HEK293 (cell line): ENCODE measurements around the gene STX11.

ENCODE experiments used
- CTCF ChIA-PET: fragments of 350-600 bp; formaldehyde crosslinking; extraction: SDS; loops from one replicate; lab custom pipeline; 2021; ENCODE audit warnings: antibody characterized with exemption; lab: Yijun Ruan, JAX
- POLR2A ChIA-PET: fragments of 300-600 bp; formaldehyde crosslinking; extraction: SDS; loops from one replicate; lab custom pipeline; 2020; ENCODE audit warnings: antibody characterized with exemption, inconsistent platforms; lab: Yijun Ruan, JAX
- H3K27ac ChIP-seq: fragments of 200-500 bp; sonication (Bioruptor generic); 2 replicates; pipeline ENCODE4 v1.5.1; 2014; ENCODE audit warnings: low read depth, low read length, control low read depth, inconsistent platforms; ENCODE audit errors: extremely low read depth
- H3K36me3 ChIP-seq, 2 experiments: fragments of 200-500 bp in 1 of 2; sonication (Bioruptor generic) in 1 of 2; 1 replicate in 1 of 2; 2 replicates in 1 of 2; pipeline ENCODE4 v1.5.1; 2014 to 2017; ENCODE audit warnings: inconsistent platforms in 2 of 2, low read length in 2 of 2; ENCODE audit not compliant: control insufficient read depth in 2 of 2, insufficient read depth in 1 of 2
- H3K4me1 ChIP-seq: fragments of 200-500 bp; sonication (Bioruptor generic); 2 replicates; pipeline ENCODE4 v1.5.1; 2014; ENCODE audit warnings: mild to moderate bottlenecking, low read length, inconsistent platforms; ENCODE audit not compliant: control insufficient read depth, insufficient read depth
- H3K4me3 ChIP-seq: 2 replicates; pipeline ENCODE4 v1.5.1; 2011; ENCODE audit warnings: low read depth, mild to moderate bottlenecking, control low read depth, low read length, moderate library complexity
- H3K9me3 ChIP-seq: fragments of 200-500 bp; sonication (Bioruptor generic); 2 replicates; pipeline ENCODE4 v1.5.1; 2014; ENCODE audit warnings: low read depth, low read length, inconsistent platforms; ENCODE audit not compliant: control insufficient read depth, insufficient read depth
- GLI4 ChIP-seq: fragments of 450-650 bp; formaldehyde crosslinking; IDR thresholded peaks from 2 replicates; pipeline ENCODE4 v1.5.1; 2016; ENCODE audit warnings: missing biosample characterization, missing genetic modification characterization
- HOXC10 ChIP-seq: sonication (generic); formaldehyde crosslinking; IDR thresholded peaks from 2 replicates; pipeline ENCODE4 v1.8.1; 2023; ENCODE audit warnings: mild to moderate bottlenecking, missing genetic modification reagents
- KLF1 ChIP-seq: fragments of 450-650 bp; formaldehyde crosslinking; IDR thresholded peaks from 2 replicates; pipeline ENCODE4 v1.5.1; 2016; ENCODE audit warnings: missing biosample characterization, missing genetic modification characterization
- PRDM2 ChIP-seq: fragments of 450-650 bp; formaldehyde crosslinking; IDR thresholded peaks from 2 replicates; pipeline ENCODE4 v1.5.1; 2016; ENCODE audit warnings: missing biosample characterization, missing genetic modification characterization, borderline replicate concordance
- ZBTB11 ChIP-seq: fragments of 450-650 bp; formaldehyde crosslinking; conservative IDR thresholded peaks from 2 replicates; pipeline ENCODE4 v1.5.1; 2016; ENCODE audit warnings: low read depth, missing biosample characterization, missing genetic modification characterization
- ZIC2 ChIP-seq: fragments of 450-650 bp; formaldehyde crosslinking; IDR thresholded peaks from 2 replicates; pipeline ENCODE4 v1.5.1; 2016; ENCODE audit warnings: missing biosample characterization, missing genetic modification characterization
- ZNF148 ChIP-seq: fragments of 450-650 bp; formaldehyde crosslinking; IDR thresholded peaks from 2 replicates; pipeline ENCODE4 v1.5.0; 2017; ENCODE audit warnings: missing biosample characterization, missing genetic modification characterization, borderline replicate concordance
- ZNF16 ChIP-seq: fragments of 450-650 bp; formaldehyde crosslinking; IDR thresholded peaks from 2 replicates; pipeline ENCODE4 v1.5.1; 2016; ENCODE audit warnings: low read depth, missing biosample characterization, missing genetic modification characterization
- ZNF335 ChIP-seq: fragments of 450-650 bp; formaldehyde crosslinking; conservative IDR thresholded peaks from 2 replicates; pipeline ENCODE4 v1.5.1; 2016; ENCODE audit warnings: missing biosample characterization, missing genetic modification characterization
- ZNF362 ChIP-seq: fragments of 450-650 bp; formaldehyde crosslinking; IDR thresholded peaks from 2 replicates; pipeline ENCODE4 v1.5.1; 2016; ENCODE audit warnings: missing biosample characterization, missing genetic modification characterization
- ZNF416 ChIP-seq: fragments of 450-650 bp; formaldehyde crosslinking; IDR thresholded peaks from 2 replicates; pipeline ENCODE4 v1.5.1; 2016; ENCODE audit warnings: missing biosample characterization, missing genetic modification characterization
- ZNF510 ChIP-seq: fragments of 450-650 bp; formaldehyde crosslinking; IDR thresholded peaks from 2 replicates; pipeline ENCODE4 v1.5.1; 2018; ENCODE audit warnings: mild to moderate bottlenecking, missing genetic modification characterization, missing biosample characterization; ENCODE audit not compliant: insufficient replicate concordance
- ZNF514 ChIP-seq: fragments of 450-650 bp; formaldehyde crosslinking; IDR thresholded peaks from 2 replicates; pipeline ENCODE4 v1.5.1; 2016; ENCODE audit warnings: missing biosample characterization, missing genetic modification characterization
- ZNF544 ChIP-seq: fragments of 450-650 bp; formaldehyde crosslinking; IDR thresholded peaks from 2 replicates; pipeline ENCODE4 v1.5.0; 2017; ENCODE audit warnings: missing biosample characterization, missing genetic modification characterization
- ZNF555 ChIP-seq: fragments of 450-650 bp; formaldehyde crosslinking; conservative IDR thresholded peaks from 2 replicates; pipeline ENCODE4 v1.5.1; 2017; ENCODE audit warnings: missing biosample characterization, mild to moderate bottlenecking, missing genetic modification characterization, inconsistent platforms
- ZNF692 ChIP-seq: fragments of 450-650 bp; formaldehyde crosslinking; IDR thresholded peaks from 2 replicates; pipeline ENCODE4 v1.5.1; 2016; ENCODE audit warnings: missing biosample characterization, missing genetic modification characterization

Gene STX11

GRCh38 chr6:144148886-144149285 is 1.4 kb upstream of the STX11 start (continued):
- no peak for TF ChIP-seq PRDM2 (tag by site-specific recombination)

GRCh38 chr6:144149558-144149893 is 791 bp upstream of the STX11 start:
- no peaks in the 10 kb centered on the region for H3K4me1 ChIP-seq
- no peaks in the 10 kb centered on the region for H3K9me3 ChIP-seq
- H3K27ac ChIP-seq: no peak overlapping the region
- H3K36me3 ChIP-seq: no peaks in the 10 kb centered on the region
- ChIA-PET CTCF (interaction anchor here (0.7 to 1.2 kb wide), 2 partner anchors 30 to 68 kb away, joined by 3 read pairs; no protein-coding TSS in a partner anchor), POLR2A (no interaction called here)
- TF ChIP-seq ZNF544 (tag by site-specific recombination) (no peak), ZNF514 (no peak), ZNF555 (tag by site-specific recombination) (no peak), ZBTB11 (tag by site-specific recombination) (no peak), GLI4 (tag by site-specific recombination) (no peak), ZNF16 (tag by site-specific recombination) (no peak), ZNF148 (tag by site-specific recombination) (no peak)
- peak overlapping the region; percentile 81 for H3K4me3 ChIP-seq

- no peaks in the 10 kb centered on the region for H3K36me3 ChIP-seq
- H3K4me3 ChIP-seq: peak overlapping the region; percentile 81
- no peaks in the 10 kb centered on the region for H3K4me1 ChIP-seq
- H3K9me3 ChIP-seq: no peaks in the 10 kb centered on the region
- peak overlapping the region; percentile 44; the same call in 1 of the 2 replicates for H3K27ac ChIP-seq
- POLR2A ChIA-PET: interaction anchor here (0.6 to 1.0 kb wide), 2 partner anchors 23 to 1131 kb away, joined by 3 read pairs; no protein-coding TSS in a partner anchor
- CTCF ChIA-PET: interaction anchor here (0.6 to 1.2 kb wide), 2 partner anchors 66 to 190 kb away, joined by 3 read pairs; no protein-coding TSS in a partner anchor
- TF ChIP-seq ZIC2 (tag by site-specific recombination): peak; percentile 14; the same call in 1 of the 2 replicates
- peak; percentile 75; the same call in 1 of the 2 replicates for TF ChIP-seq ZNF335
- TF ChIP-seq KLF1 (tag by site-specific recombination): no peak
- 0 out of 2 replicates have a peak, but pooled peaks have one; percentile 18 for TF ChIP-seq ZNF362 (tag by site-specific recombination)
- TF ChIP-seq ZNF416: no peak
- TF ChIP-seq ZNF692 (tag by site-specific recombination): no peak
- 0 out of 2 replicates have a peak, but pooled peaks have one; percentile 2 for TF ChIP-seq HOXC10 (CRISPR knock-in tag)
- no peak for TF ChIP-seq ZNF510
Observed at GRCh38 chr6:144150710-144151657, 667 bp downstream of the STX11 start.
